Measurements from ENCODE around the gene LIFR. TPM values are rescaled to one million over a fixed set of nuclear protein-coding genes. Genes with fewer than 3 reads are reported as not detected.

Gene LIFR
- total and polyA plus RNA-seq, 2 donors (not counting 3 experiments of a cell fraction or from before 2014, with no cell fraction given), result 4.1 to 36.4 TPM

GRCh38 chr5:38559428-38559827, 3.0 kb upstream of the LIFR start:
- no peak for FAIRE-seq
- POLR2A ChIA-PET, result no interaction called here

More at GRCh38 chr5:38559428-38559827, 3.0 kb upstream of the LIFR start:
- dilution Hi-C loops (cut with MboI; ENCODE audit: extremely low pct_ligation_motif_present, low sequenced_read_pairs) (no loop called here), intact Hi-C loops (cut with micrococcal nuclease) (loop anchor here (10.0 kb wide), 1 partner anchor 365 kb away; no protein-coding TSS in a partner anchor)
- Histone ChIP-seq H3K27ac (ENCODE audit: insufficient read depth, low read depth, low read length) (no peak overlapping the region), H3K4me3 (replicated peaks in 1 of 3; ENCODE audit: insufficient read depth in 1 of 3, low read depth in 1 of 3, low read length in 3 of 3) (no peak overlapping the region), H3K9me1 (replicated peaks; ENCODE audit: control insufficient read depth, extremely low read depth, insufficient read depth, low read length) (no peaks in the 10 kb centered on the region), H3K4me1 (ENCODE audit: control insufficient read depth, extremely low read depth, insufficient read depth, low read length) (peaks cover 19% of the 10 kb centered on the region), H3K79me2 (ENCODE audit: control insufficient read depth, insufficient read depth, low read length) (no peaks in the 10 kb centered on the region), H3K4me2 (ENCODE audit: insufficient read depth, low read length) (no peak overlapping the region), H4K20me1 (replicated peaks; ENCODE audit: control insufficient read depth, extremely low read depth, insufficient read depth, low read length) (no peaks in the 10 kb centered on the region), H3K9ac (replicated peaks; ENCODE audit: extremely low read depth, insufficient read depth, low read length) (no peak overlapping the region), H3K9me3 (replicated peaks; ENCODE audit: control insufficient read depth, insufficient read depth, low read length) (no peaks in the 10 kb centered on the region), H2AFZ (ENCODE audit: low read depth, low read length) (no peak overlapping the region), H3K27me3 (ENCODE audit: control insufficient read depth in 2 of 2, insufficient read depth in 2 of 2, low read length in 2 of 2) (peaks cover 0 to 6% of the 10 kb centered on the region in 2 experiments), H3K36me3 (ENCODE audit: control insufficient read depth in 2 of 2, extremely low read depth in 1 of 2, insufficient read depth in 2 of 2, low read length in 2 of 2) (no peaks in the 10 kb centered on the region)
- TF ChIP-seq JUN (IDR thresholded peaks at IDR 0.05; ENCODE audit: borderline replicate concordance, insufficient read depth, insufficient read length, low read depth), result no peak
- no peak for TF ChIP-seq MYC (IDR thresholded peaks at IDR 0.05; ENCODE audit: low read depth, low read length)
- TF ChIP-seq CTCF (IDR thresholded peaks at IDR 0.05; ENCODE audit: extremely low read depth in 1 of 2, insufficient read depth in 1 of 2, low read depth in 1 of 2, low read length in 2 of 2), result no peak
- no peak for TF ChIP-seq POLR2A (IDR thresholded peaks at IDR 0.05; ENCODE audit: low read depth, low read length)
- no peak for TF ChIP-seq MAX (IDR thresholded peaks at IDR 0.05; ENCODE audit: insufficient read depth, insufficient read length)
- TF ChIP-seq FOS (IDR thresholded peaks at IDR 0.05; ENCODE audit: borderline replicate concordance, insufficient read depth, low read length), result no peak
- TF ChIP-seq POLR2AphosphoS5 (IDR thresholded peaks at IDR 0.05; ENCODE audit: insufficient read depth, low read depth, low read length), result no peak
- no peak for TF ChIP-seq GATA2 (IDR thresholded peaks at IDR 0.05; ENCODE audit: insufficient read depth, insufficient read length, low read depth, low read length)
- no peak for TF ChIP-seq EZH2 (IDR thresholded peaks at IDR 0.05; ENCODE audit: borderline replicate concordance, low read depth, low read length, severe bottlenecking)
- DNase-seq (ENCODE audit: low read depth, low spot score), result no peak
- BruUV-seq (replicated peaks), result no TSS peak
- CTCF ChIA-PET, result interaction anchor here (0.9 to 1.6 kb wide), 3 partner anchors 41 to 251 kb away, joined by 3 to 10 read pairs (median 4); no protein-coding TSS in a partner anchor
